Stimulated activated CD8-positive, alpha-beta memory T cell treated with anti-CD3 and anti-CD28 coated beads, Interleukin-4, amount 100 ng/mL, for 4 hours (primary cell): ENCODE data around the gene FXYD1.
"Not testable (repeated sequence)": the region's sequence is repeated elsewhere in the genome, so short reads cannot be mapped to it uniquely, and the experiment has no call there.

Experiments
- DNase-seq, 2 donors: peaks; one replicate each; pipeline ENCODE4 v3.0.0-alpha.2; 2020; ENCODE audit warnings: low read depth in 2 of 2, low spot score in 1 of 2

The FXYD1 gene

GRCh38 chr19:35138305-35138892 is at the start of gene FXYD1:
TSS of gene FXYD1 (plus strand) at chr19:35138824. CDS start at chr19:35140080, 1,256 bp downstream.
- no peak for DNase-seq

GRCh38 chr19:35089554-35089953 is 49.1 kb upstream of the FXYD1 start:
- DNase-seq: no peak

GRCh38 chr19:35090160-35090505 is 48.5 kb upstream of the FXYD1 start:
- no peak for DNase-seq

GRCh38 chr19:35090506-35091214 is 48.0 kb upstream of the FXYD1 start:
- DNase-seq: peak; percentile 3 to 9

GRCh38 chr19:35093430-35093829 is 45.2 kb upstream of the FXYD1 start:
- no peak for DNase-seq

- DNase-seq: no peak
Observed at GRCh38 chr19:35093941-35094647, 44.5 kb upstream of the FXYD1 start.

GRCh38 chr19:35094656-35095055 is 44.0 kb upstream of the FXYD1 start:
- DNase-seq: no peak

- DNase-seq: no peak
Observed at GRCh38 chr19:35095667-35096368, 42.8 kb upstream of the FXYD1 start.

- DNase-seq: no peak
Observed at GRCh38 chr19:35098413-35099049, 40.1 kb upstream of the FXYD1 start.

- no peak for DNase-seq
Observed at GRCh38 chr19:35099155-35099896, 39.3 kb upstream of the FXYD1 start.

- DNase-seq: no peak
Observed at GRCh38 chr19:35099897-35100275, 38.7 kb upstream of the FXYD1 start.

GRCh38 chr19:35100588-35101533 is 37.8 kb upstream of the FXYD1 start:
- no peak for DNase-seq

GRCh38 chr19:35101949-35102348 is 36.7 kb upstream of the FXYD1 start:
- DNase-seq: not testable (repeated sequence)

GRCh38 chr19:35103614-35104013 is 35.0 kb upstream of the FXYD1 start:
- DNase-seq: not testable (repeated sequence)

- no peak for DNase-seq
Observed at GRCh38 chr19:35104361-35104760, 34.3 kb upstream of the FXYD1 start.

GRCh38 chr19:35105047-35105410 is 33.6 kb upstream of the FXYD1 start:
- DNase-seq: no peak

- DNase-seq: no peak
Observed at GRCh38 chr19:35105411-35106290, 33.0 kb upstream of the FXYD1 start.

- DNase-seq: no peak
Observed at GRCh38 chr19:35106291-35106583, 32.4 kb upstream of the FXYD1 start.
